Gastrocnemius medialis (tissue), 4 donors: ENCODE measurements around the gene AACS. TPM values are rescaled to one million over a fixed set of nuclear protein-coding genes. Genes with fewer than 3 reads are reported as not detected.
A peak's percentile ranks its signal among the peaks of the same experiment; 100 is the strongest.
"Not testable (repeated sequence)": the region's sequence is repeated elsewhere in the genome, so short reads cannot be mapped to it uniquely, and the experiment has no call there.

Source experiments
- ATAC-seq, 2 donors: fragments of 150-250 bp; one replicate each; pipeline ENCODE4 v1.9.1; 2016
- DNase-seq, 2 donors: peaks; one replicate each; pipeline ENCODE4 v3.0.0-alpha.2; 2019
- H3K27ac ChIP-seq, 4 donors: fragments of 200-600 bp; sonication (generic); 1 replicate in 1 of 4; 2 replicates in 3 of 4; pipeline ENCODE4 v1.5.1; 2016 to 2018; ENCODE audit warnings: mild to moderate bottlenecking in 2 of 4, moderate library complexity in 1 of 4
- H3K27me3 ChIP-seq, 3 donors: fragments of 200-600 bp; sonication (generic) in 2 of 3; 1 replicate in 1 of 3; 2 replicates in 2 of 3; pipeline versions ENCODE4 v1.5.1 to v1.6.0; 2016 to 2019; ENCODE audit warnings: mild to moderate bottlenecking in 1 of 3, moderate library complexity in 1 of 3
- H3K36me3 ChIP-seq, 2 donors: fragments of 200-600 bp; sonication (generic) in 1 of 2; one replicate each; pipeline ENCODE4 v1.5.1; 2017 to 2018
- H3K4me1 ChIP-seq, 2 donors: fragments of 200-600 bp; sonication (generic) in 1 of 2; one replicate each; pipeline ENCODE4 v1.5.1; 2016 to 2017; ENCODE audit warnings: mild to moderate bottlenecking in 2 of 2
- H3K4me3 ChIP-seq, 4 donors: fragments of 200-600 bp; sonication (generic) in 3 of 4; 1 replicate in 1 of 4; 2 replicates in 3 of 4; pipeline ENCODE4 v1.5.1; 2016 to 2019; ENCODE audit warnings: mild to moderate bottlenecking in 2 of 4
- H3K9me3 ChIP-seq, 3 donors: fragments of 200-600 bp; sonication (generic) in 2 of 3; 1 replicate in 1 of 3; 2 replicates in 2 of 3; pipeline ENCODE4 v1.5.1; 2016 to 2019
- POLR2A ChIP-seq, 2 donors: fragments of 450-650 bp; IDR thresholded peaks; one replicate each; pipeline ENCODE4 v1.6.1; 2017; ENCODE audit warnings: antibody characterized with exemption in 2 of 2, mild to moderate bottlenecking in 2 of 2, moderate library complexity in 2 of 2
- in situ Hi-C, 4 donors: fragments of 200-750 bp; cut with MboI; loops; one replicate each; pipeline versions ENCODE4 v1.15.0 to v1.8.0; 2017; ENCODE audit warnings: low sequenced_read_pairs in 4 of 4
- intact Hi-C: fragments of 100-400 bp; cut with DNase I; formaldehyde crosslinking; loops from one replicate; pipeline ENCODE4 v1.15.1; 2023; ENCODE audit warnings: low total_unique reads
- total RNA-seq, 4 donors: library from RNA; depleted of rRNA; stranded (reverse); fragments of >200 nt; gene quantifications; one replicate each; pipeline versions ENCODE4 v1.1.0 to v1.2.3, GENCODE V29; 2016
- TF ChIP-seq, protein P1 (sequence below), 5 experiments: fragments of 450-650 bp in 3 of 5; fragments of 200-600 bp in 2 of 5; sonication (generic) in 2 of 5; IDR thresholded peaks in 4 of 5; conservative IDR thresholded peaks in 1 of 5; 1 replicate in 4 of 5; 2 replicates in 1 of 5; pipeline ENCODE4 v1.5.1; 2016 to 2019; ENCODE audit warnings: antibody characterized with exemption in 5 of 5, mild to moderate bottlenecking in 3 of 5, moderate library complexity in 3 of 5

AACS gene
- total RNA-seq, 4 donors from 2014 or later: 6.0 to 11.8 (median 8.8) TPM

DNA sequence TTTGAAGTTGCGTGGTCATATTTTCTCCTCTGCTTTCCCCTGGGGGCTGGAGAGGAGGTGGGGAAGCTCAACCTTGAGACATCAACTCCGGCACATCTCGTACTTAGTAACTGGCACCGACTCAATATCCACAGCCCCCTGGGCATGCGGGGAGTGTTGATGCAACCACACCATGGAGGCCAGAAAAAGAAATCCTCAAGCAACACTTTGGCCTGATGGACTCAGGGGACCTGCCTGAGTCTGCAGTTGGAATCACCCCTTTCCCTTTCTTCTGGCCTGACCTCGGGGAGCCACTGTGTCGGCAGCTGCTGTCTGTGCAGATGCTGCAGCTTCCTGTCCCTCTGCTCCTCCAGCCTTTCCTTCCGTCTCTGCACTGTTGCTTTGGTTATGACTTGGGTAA is 11.4 kb upstream of the AACS start:
- intact Hi-C loops: no loop called here
- no peak overlapping the region for H3K4me3 ChIP-seq
- no peaks in the 10 kb centered on the region for H3K36me3 ChIP-seq
- DNase-seq (peak; percentile 44 to 68), ATAC-seq (peak in 1 of 2 donors; percentile 27)
- in situ Hi-C loops: no loop called here
- H3K27ac ChIP-seq: no peak overlapping the region
- TF ChIP-seq POLR2A (IDR thresholded peaks at IDR 0.05): no peak
- TF ChIP-seq, protein P1, sequence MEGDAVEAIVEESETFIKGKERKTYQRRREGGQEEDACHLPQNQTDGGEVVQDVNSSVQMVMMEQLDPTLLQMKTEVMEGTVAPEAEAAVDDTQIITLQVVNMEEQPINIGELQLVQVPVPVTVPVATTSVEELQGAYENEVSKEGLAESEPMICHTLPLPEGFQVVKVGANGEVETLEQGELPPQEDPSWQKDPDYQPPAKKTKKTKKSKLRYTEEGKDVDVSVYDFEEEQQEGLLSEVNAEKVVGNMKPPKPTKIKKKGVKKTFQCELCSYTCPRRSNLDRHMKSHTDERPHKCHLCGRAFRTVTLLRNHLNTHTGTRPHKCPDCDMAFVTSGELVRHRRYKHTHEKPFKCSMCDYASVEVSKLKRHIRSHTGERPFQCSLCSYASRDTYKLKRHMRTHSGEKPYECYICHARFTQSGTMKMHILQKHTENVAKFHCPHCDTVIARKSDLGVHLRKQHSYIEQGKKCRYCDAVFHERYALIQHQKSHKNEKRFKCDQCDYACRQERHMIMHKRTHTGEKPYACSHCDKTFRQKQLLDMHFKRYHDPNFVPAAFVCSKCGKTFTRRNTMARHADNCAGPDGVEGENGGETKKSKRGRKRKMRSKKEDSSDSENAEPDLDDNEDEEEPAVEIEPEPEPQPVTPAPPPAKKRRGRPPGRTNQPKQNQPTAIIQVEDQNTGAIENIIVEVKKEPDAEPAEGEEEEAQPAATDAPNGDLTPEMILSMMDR (IDR thresholded peaks at IDR 0.05 in 4 of 5, conservative IDR thresholded peaks at IDR 0.05 in 1 of 5): no peak
- H3K4me1 ChIP-seq: peaks cover 0 to 4% of the 10 kb centered on the region in 2 donors
- no peaks in the 10 kb centered on the region for H3K27me3 ChIP-seq
- H3K9me3 ChIP-seq: no peaks in the 10 kb centered on the region

DNA sequence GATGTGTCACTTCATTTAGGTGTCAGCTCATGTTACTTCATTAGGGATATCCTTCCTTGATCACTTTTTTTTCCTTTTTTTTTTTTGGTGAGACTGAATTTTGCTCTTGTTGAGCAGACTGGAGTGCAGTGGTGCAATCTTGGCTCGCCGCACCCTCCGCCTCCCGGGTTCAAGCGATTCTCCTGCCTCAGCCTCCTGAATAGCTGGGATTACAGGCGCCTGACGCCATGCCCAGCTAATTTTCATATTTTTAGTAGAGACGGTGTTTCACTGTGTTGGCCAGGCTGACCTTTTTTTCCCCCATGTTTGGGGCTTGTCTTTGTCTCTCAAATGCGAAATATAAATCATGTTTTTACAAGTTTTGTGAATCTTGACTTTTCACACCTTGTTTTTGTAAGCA is 9.6 kb upstream of the AACS start:
- no peak overlapping the region for H3K27ac ChIP-seq
- H3K4me3 ChIP-seq: no peak overlapping the region
- no peaks in the 10 kb centered on the region for H3K9me3 ChIP-seq
- DNase-seq: no peak
- H3K27me3 ChIP-seq: no peaks in the 10 kb centered on the region
- intact Hi-C loops: no loop called here
- H3K4me1 ChIP-seq: no peaks in the 10 kb centered on the region
- in situ Hi-C loops: no loop called here
- no peaks in the 10 kb centered on the region for H3K36me3 ChIP-seq
- TF ChIP-seq, protein P1 (IDR thresholded peaks at IDR 0.05 in 4 of 5, conservative IDR thresholded peaks at IDR 0.05 in 1 of 5): no peak
- no peak for TF ChIP-seq POLR2A (IDR thresholded peaks at IDR 0.05)
- no peak for ATAC-seq

DNA sequence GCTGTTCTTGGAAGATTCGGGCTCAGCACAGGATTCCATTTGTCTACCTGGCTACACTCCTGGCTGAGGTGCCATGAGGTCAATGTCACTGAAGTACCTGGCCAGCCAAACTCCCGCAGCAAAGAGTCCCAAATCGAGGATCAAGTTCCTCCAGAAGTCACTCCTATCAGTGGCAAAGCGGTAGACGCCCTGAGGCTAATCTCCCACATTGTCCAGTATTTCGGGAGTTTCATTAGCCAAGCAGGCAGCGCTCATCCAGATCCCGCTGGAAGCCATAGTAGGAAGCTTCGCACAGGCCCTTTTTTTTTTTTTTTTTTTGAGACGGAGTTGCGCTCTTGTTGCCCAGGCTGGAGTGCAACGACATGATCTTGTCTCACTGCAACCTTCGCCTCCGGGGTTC is 8.9 kb upstream of the AACS start:
- intact Hi-C loops (no loop called here), in situ Hi-C loops (no loop called here)
- Histone ChIP-seq H3K4me3 (no peak overlapping the region), H3K27me3 (no peaks in the 10 kb centered on the region), H3K4me1 (no peaks in the 10 kb centered on the region), H3K9me3 (no peaks in the 10 kb centered on the region), H3K36me3 (no peaks in the 10 kb centered on the region), H3K27ac (no peak overlapping the region)
- no peak for TF ChIP-seq POLR2A (IDR thresholded peaks at IDR 0.05)
- TF ChIP-seq, protein P1 (IDR thresholded peaks at IDR 0.05 in 4 of 5, conservative IDR thresholded peaks at IDR 0.05 in 1 of 5): no peak
- no peak for DNase-seq
- no peak for ATAC-seq

DNA sequence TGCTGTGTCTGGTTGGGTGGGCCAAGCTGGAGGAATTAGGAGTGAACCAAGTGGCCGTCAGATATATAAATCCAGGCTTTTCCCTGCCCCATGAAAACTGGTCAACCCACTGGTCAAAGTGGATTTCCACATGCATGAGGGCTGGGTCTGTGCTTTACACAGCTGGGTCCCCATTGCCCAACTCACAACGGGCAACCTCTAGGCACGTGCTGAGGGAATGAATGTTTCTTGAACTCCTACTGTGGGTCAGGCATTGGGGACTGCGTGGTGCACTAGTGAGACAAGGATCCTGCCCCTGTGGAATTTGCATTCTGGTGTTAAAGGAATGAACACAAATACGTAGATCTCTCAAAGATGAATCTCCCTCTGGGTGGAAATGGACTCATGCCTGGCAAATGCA is 7.5 kb upstream of the AACS start:
- intact Hi-C loops (no loop called here), in situ Hi-C loops (no loop called here)
- Histone ChIP-seq H3K36me3 (no peaks in the 10 kb centered on the region), H3K4me3 (no peak overlapping the region), H3K27me3 (no peaks in the 10 kb centered on the region), H3K9me3 (no peaks in the 10 kb centered on the region), H3K4me1 (no peaks in the 10 kb centered on the region), H3K27ac (no peak overlapping the region)
- no peak for TF ChIP-seq POLR2A (IDR thresholded peaks at IDR 0.05)
- TF ChIP-seq, protein P1 (IDR thresholded peaks at IDR 0.05 in 4 of 5, conservative IDR thresholded peaks at IDR 0.05 in 1 of 5): no peak
- DNase-seq (no peak), ATAC-seq (no peak)

DNA sequence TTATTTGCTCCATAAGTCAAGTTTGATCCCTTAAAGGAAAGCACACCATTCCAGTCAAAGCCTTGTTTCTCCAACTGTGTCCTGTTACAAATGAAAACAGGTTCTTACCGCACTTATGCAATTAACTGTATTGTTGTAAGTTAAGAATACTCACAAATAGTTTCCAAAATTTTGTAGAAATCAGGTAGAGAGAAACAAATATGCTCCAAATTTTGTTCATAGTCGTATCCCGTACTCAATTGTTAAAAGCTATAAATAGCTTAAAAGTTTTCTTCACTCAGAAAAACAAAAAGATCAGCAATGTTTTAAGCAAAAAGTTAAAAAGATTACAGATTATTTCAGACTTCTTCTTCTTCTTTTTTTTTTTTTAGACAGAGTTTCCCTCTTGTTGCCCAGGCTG is 4.0 kb upstream of the AACS start:
- TF ChIP-seq, protein P1 (IDR thresholded peaks at IDR 0.05 in 4 of 5, conservative IDR thresholded peaks at IDR 0.05 in 1 of 5): no peak
- Histone ChIP-seq H3K4me1 (peaks cover 6 to 15% of the 10 kb centered on the region in 2 donors), H3K36me3 (no peaks in the 10 kb centered on the region), H3K27me3 (no peaks in the 10 kb centered on the region), H3K27ac (no peak overlapping the region), H3K9me3 (no peaks in the 10 kb centered on the region), H3K4me3 (no peak overlapping the region)
- intact Hi-C loops: no loop called here
- DNase-seq (no peak), ATAC-seq (no peak)
- in situ Hi-C loops: no loop called here

DNA sequence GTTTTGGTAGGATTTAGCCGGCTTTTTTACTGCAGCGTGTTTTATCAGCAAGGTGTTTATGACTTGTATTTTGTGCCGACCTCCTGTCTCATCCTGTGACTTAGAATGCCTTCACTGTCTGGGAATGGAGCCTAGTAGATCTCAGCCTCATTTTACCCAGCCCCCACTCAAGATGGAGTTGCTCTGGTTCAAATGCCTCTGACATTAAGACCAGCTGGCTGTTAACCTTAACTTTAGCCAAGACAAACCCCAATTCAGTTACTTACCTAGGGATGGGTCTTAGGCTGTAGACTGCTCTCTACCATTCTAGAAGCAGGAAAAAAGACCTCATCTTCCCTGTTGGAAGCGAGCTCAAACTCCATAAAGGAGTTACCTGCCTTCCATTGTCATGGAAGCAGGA is 1.7 kb upstream of the AACS start:
- H3K9me3 ChIP-seq, H3K27me3 ChIP-seq, H3K4me3 ChIP-seq, intact Hi-C loops, DNase-seq, H3K36me3 ChIP-seq, ATAC-seq, H3K27ac ChIP-seq, in situ Hi-C loops: not testable (repeated sequence)
- peaks cover 6 to 15% of the 10 kb centered on the region in 2 donors for H3K4me1 ChIP-seq
